Thyroid gland (tissue), 4 donors: ENCODE measurements around the gene PTGES3L. TPM values are rescaled to one million over a fixed set of nuclear protein-coding genes. Genes with fewer than 3 reads are reported as not detected.
A peak's percentile ranks its signal among the peaks of the same experiment; 100 is the strongest.
"Not testable (repeated sequence)": the region's sequence is repeated elsewhere in the genome, so short reads cannot be mapped to it uniquely, and the experiment has no call there.

Experiments
- DNase-seq, 2 donors: peaks; one replicate each; pipeline ENCODE4 v3.0.0-alpha.2; 2019
- H3K27ac ChIP-seq, 3 donors: fragments of 200-600 bp; sonication (generic); 1 replicate in 2 of 3; 2 replicates in 1 of 3; pipeline ENCODE4 v1.5.1; 2016 to 2019; ENCODE audit warnings: mild to moderate bottlenecking in 1 of 3, moderate library complexity in 1 of 3
- H3K27me3 ChIP-seq: fragments of 200-600 bp; sonication (generic); one replicate; pipeline ENCODE4 v1.5.1; 2019
- H3K36me3 ChIP-seq, 2 donors: fragments of 200-600 bp; sonication (generic); one replicate each; pipeline ENCODE4 v1.5.1; 2016 to 2019
- H3K4me1 ChIP-seq, 2 donors: fragments of 200-600 bp; sonication (generic); one replicate each; pipeline ENCODE4 v1.5.1; 2017 to 2019
- H3K4me3 ChIP-seq, 3 donors: fragments of 200-600 bp; sonication (generic); replicated peaks in 1 of 3; 1 replicate in 2 of 3; 2 replicates in 1 of 3; pipeline ENCODE4 v1.5.1; 2016; ENCODE audit warnings: mild to moderate bottlenecking in 1 of 3
- H3K9me3 ChIP-seq: fragments of 200-600 bp; sonication (generic); one replicate; pipeline ENCODE4 v1.5.1; 2017
- CTCF ChIP-seq, 6 experiments: fragments of 200-600 bp in 3 of 6; fragments of 450-650 bp in 3 of 6; sonication (generic) in 3 of 6; IDR thresholded peaks; one replicate each; pipeline ENCODE4 v1.5.1; 2016 to 2019; ENCODE audit warnings: antibody characterized with exemption in 6 of 6, mild to moderate bottlenecking in 2 of 6, inconsistent platforms in 1 of 6, moderate library complexity in 1 of 6
- POLR2A ChIP-seq, 2 donors: fragments of 450-650 bp; IDR thresholded peaks; one replicate each; pipeline ENCODE4 v1.6.1; 2017; ENCODE audit warnings: antibody characterized with exemption in 2 of 2, mild to moderate bottlenecking in 2 of 2, moderate library complexity in 1 of 2
- WGBS, 2 donors: methylation state at CpG; one replicate each; pipeline ENCODE4 v1.1.5; 2017; 5-methylcytosine and 5-hydroxymethylcytosine counted together
- intact Hi-C: fragments of 100-400 bp; cut with DNase I; formaldehyde crosslinking; loops from one replicate; pipeline ENCODE4 v1.15.1; 2023
- total RNA-seq, 4 donors: library from RNA; depleted of rRNA; stranded (reverse); fragments of >200 nt; gene quantifications; one replicate each; pipeline ENCODE4 v1.2.3, GENCODE V29; 2016

Gene PTGES3L
- total RNA-seq, 4 donors from 2014 or later, result 0.11 to 0.75 (median 0.54) TPM; not detected in 1

GRCh38 chr17:42928714-42929496 lies 51.0 kb downstream of the PTGES3L start:
- TF ChIP-seq POLR2A (IDR thresholded peaks at IDR 0.05), result no peak
- TF ChIP-seq CTCF (IDR thresholded peaks at IDR 0.05), result peak in 5 of 6 experiments; percentile 21 to 59 (median 48)

GRCh38 chr17:42924891-42925290 lies 55.0 kb downstream of the PTGES3L start:
- DNase-seq, result no peak
- no peaks in the 10 kb centered on the region for H3K27me3 ChIP-seq
- no peaks in the 10 kb centered on the region for H3K36me3 ChIP-seq
- H3K9me3 ChIP-seq, result no peaks in the 10 kb centered on the region
- peaks cover 3 to 33% of the 10 kb centered on the region in 2 donors for H3K4me1 ChIP-seq
- H3K4me3 ChIP-seq, result no peak overlapping the region
- WGBS, 2 donors, result 57 to 64% methylated on average over 5 of the region's 5 CpGs
- intact Hi-C loops, result no loop called here
- H3K27ac ChIP-seq, result no peak overlapping the region
- TF ChIP-seq POLR2A (IDR thresholded peaks at IDR 0.05) (no peak), CTCF (IDR thresholded peaks at IDR 0.05) (no peak)

More at GRCh38 chr17:42928714-42929496, 51.0 kb downstream of the PTGES3L start:
- Histone ChIP-seq H3K4me3 (no peak overlapping the region), H3K4me1 (peaks cover 3 to 12% of the 10 kb centered on the region in 2 donors), H3K9me3 (no peaks in the 10 kb centered on the region), H3K27ac (peak overlapping the region; percentile 1 to 71 (median 69)), H3K36me3 (no peaks in the 10 kb centered on the region), H3K27me3 (no peaks in the 10 kb centered on the region)
- intact Hi-C loops, result no loop called here
- 49 to 62% methylated on average over 9 of the region's 9 CpGs for WGBS, 2 donors
- peak; percentile 6 to 25 for DNase-seq

DNA sequence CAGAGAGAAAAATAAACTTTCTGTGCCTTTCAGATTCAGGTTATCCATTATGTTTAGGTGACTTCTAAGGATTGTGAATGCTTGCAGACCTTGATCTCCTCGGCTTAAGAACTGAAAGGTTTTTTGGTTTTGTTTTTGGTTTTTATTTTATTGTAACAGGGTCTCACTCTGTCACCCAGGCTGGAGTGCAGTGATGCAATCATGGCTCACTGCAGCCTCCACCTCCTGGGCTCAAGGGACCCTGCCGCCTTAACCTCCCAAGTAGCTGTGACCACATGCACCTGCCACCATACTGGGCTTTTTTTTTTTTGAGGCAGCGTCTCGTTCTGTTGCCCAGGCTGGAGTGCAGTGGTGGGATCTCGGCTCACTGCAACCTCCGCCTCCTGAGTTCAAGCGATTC lies 56.4 kb downstream of the PTGES3L start:
- H3K4me3 ChIP-seq, H3K27me3 ChIP-seq, intact Hi-C loops, H3K27ac ChIP-seq, H3K36me3 ChIP-seq, DNase-seq, H3K9me3 ChIP-seq: not testable (repeated sequence)
- 87 to 93% methylated on average over 7 of the region's 7 CpGs for WGBS, 2 donors
- peaks cover 0 to 35% of the 10 kb centered on the region in 2 donors for H3K4me1 ChIP-seq

DNA sequence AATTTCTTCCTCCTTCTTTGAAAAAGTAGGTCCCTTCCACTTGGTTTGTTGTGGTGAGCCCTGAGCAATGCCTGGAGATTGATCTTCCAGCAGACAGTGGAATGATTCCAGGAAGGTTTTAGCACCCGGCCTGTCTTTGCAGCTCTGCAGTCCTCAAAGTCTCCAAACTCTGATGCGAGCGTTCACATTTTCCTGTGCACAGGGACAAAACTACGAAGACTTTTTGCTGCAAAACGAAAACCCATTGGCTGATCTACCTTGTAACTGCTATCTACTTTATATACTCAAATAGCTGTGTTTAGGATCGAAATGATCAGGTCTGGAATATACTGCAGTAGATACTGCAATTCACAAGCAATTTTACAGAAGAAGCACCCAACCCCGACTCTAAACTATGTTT lies 57.6 kb downstream of the PTGES3L start:
- Histone ChIP-seq H3K4me3 (no peak overlapping the region), H3K27ac (no peak overlapping the region), H3K36me3 (no peaks in the 10 kb centered on the region), H3K27me3 (no peaks in the 10 kb centered on the region), H3K4me1 (peaks cover 0 to 33% of the 10 kb centered on the region in 2 donors), H3K9me3 (no peaks in the 10 kb centered on the region)
- TF ChIP-seq POLR2A (IDR thresholded peaks at IDR 0.05) (no peak), CTCF (IDR thresholded peaks at IDR 0.05) (no peak)
- WGBS, 2 donors, result 48 to 65% methylated on average over 7 of the region's 7 CpGs
- DNase-seq, result no peak
- intact Hi-C loops, result no loop called here

- no peak overlapping the region for H3K4me3 ChIP-seq
- intact Hi-C loops, result no loop called here
- peak overlapping the region in 1 of 3 donors; percentile 18 for H3K27ac ChIP-seq
- no peaks in the 10 kb centered on the region for H3K36me3 ChIP-seq
- no peak for TF ChIP-seq POLR2A (IDR thresholded peaks at IDR 0.05)
- no peak for TF ChIP-seq CTCF (IDR thresholded peaks at IDR 0.05)
- WGBS, 2 donors, result 7 to 30% methylated on average over 3 of the region's 3 CpGs
- no peaks in the 10 kb centered on the region for H3K9me3 ChIP-seq
- no peaks in the 10 kb centered on the region for H3K27me3 ChIP-seq
- H3K4me1 ChIP-seq, result peaks cover 0 to 33% of the 10 kb centered on the region in 2 donors
- DNase-seq, result no peak
Measured at GRCh38 chr17:42920922-42921321, 59.0 kb downstream of the PTGES3L start.
